ENCODE data around the gene MBD5.

The MBD5 gene

DNA sequence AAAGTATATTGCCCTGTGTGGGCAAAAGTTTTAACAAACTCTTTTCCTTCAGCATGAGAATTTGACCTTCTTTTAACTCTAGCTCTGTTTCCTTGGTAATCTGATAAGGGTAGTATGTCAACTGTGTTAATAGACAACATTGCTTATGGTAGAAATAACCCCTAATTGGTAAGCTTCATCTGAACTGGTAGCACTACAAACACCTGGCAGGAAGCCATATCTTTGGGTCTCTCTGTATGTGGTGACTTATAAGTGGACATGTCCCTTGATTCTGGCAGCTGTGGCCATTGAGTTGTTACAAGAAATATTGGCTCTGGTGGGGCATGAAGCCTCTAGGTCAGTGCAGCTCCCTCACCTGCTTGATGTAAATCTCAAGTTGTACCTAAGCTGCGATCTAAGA, 46.9 kb downstream of the MBD5 start:
- Histone ChIP-seq H3K27me3 (ENCODE audit: control insufficient read depth, insufficient read depth, low read length) (no peaks in the 10 kb centered on the region), H3K9me3 (ENCODE audit: control insufficient read depth, low read length) (no peaks in the 10 kb centered on the region), H3K9ac (ENCODE audit: low read length) (no peak overlapping the region), H3K36me3 (ENCODE audit: control insufficient read depth, insufficient read depth, low read length) (no peaks in the 10 kb centered on the region), H3K4me3 (ENCODE audit: low read length) (no peak overlapping the region), H3K4me1 (ENCODE audit: control insufficient read depth, insufficient read depth, low read length) (no peaks in the 10 kb centered on the region)

DNA sequence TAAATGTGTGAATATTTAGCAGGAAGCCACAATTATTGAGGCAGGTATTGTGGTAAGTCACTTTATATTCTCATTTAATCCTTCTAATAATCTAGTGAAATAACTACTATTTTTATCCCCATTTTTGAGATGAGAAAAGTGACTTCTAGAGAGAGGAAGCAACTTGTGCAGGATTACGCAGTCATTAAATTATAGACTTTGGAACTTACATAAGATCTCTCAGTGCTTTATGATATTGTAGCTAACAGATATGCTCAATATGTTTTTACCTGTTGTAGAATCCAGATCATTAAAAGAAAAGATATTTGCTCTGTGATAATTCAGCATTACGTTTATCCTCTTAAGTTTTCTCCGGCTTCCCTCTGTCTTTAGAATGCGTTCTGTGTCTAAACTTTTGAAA, 50.5 kb downstream of the MBD5 start:
- no peaks in the 10 kb centered on the region for H3K9me3 ChIP-seq (ENCODE audit: control insufficient read depth, low read length)
- H3K4me1 ChIP-seq (ENCODE audit: control insufficient read depth, insufficient read depth, low read length): no peaks in the 10 kb centered on the region
- H3K27me3 ChIP-seq (ENCODE audit: control insufficient read depth, insufficient read depth, low read length): no peaks in the 10 kb centered on the region
- no peaks in the 10 kb centered on the region for H3K36me3 ChIP-seq (ENCODE audit: control insufficient read depth, insufficient read depth, low read length)
- no peak overlapping the region for H3K4me3 ChIP-seq (ENCODE audit: low read length)
- H3K9ac ChIP-seq (ENCODE audit: low read length): no peak overlapping the region

DNA sequence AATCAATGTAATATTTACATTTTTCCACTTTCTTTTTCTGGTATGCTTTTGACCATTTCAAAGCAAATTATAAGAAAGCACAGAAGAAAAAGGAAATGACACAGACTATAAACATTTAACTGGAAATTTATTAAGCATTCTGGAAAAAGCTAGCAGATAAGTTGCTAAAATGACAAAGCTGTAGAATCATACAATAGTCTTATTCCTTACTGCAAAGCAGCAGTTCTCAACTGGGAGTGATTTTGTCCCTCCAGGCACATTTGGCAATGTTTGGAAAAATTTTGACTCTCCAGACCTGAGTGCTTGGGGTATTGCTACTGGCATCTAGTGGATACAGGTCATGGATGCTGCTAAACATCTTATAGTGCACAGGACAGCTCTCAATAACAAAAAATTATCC, 75.1 kb downstream of the MBD5 start:
- H3K4me3 ChIP-seq (ENCODE audit: low read length): no peak overlapping the region
- no peaks in the 10 kb centered on the region for H3K4me1 ChIP-seq (ENCODE audit: control insufficient read depth, insufficient read depth, low read length)
- H3K9me3 ChIP-seq (ENCODE audit: control insufficient read depth, low read length): no peaks in the 10 kb centered on the region
- no peaks in the 10 kb centered on the region for H3K27me3 ChIP-seq (ENCODE audit: control insufficient read depth, insufficient read depth, low read length)
- H3K9ac ChIP-seq (ENCODE audit: low read length): no peak overlapping the region
- H3K36me3 ChIP-seq (ENCODE audit: control insufficient read depth, insufficient read depth, low read length): no peaks in the 10 kb centered on the region

DNA sequence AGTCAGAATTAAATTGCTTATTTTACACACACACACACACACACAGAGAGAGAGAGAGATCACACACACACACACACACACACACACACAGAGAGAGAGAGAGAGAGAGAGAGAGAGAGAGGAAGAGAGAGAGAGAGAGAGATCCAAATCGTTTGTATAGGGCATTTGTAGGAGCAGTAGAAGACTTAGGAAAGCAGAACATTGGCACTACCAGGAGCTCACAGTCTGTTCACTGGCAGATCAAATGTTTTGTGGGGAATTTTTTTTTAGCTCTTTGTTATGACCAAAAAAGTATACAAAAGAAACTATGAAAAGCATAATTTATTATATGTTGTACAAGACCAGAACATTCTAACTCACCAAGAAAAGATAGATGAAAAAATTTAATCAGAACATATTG, 81.8 kb downstream of the MBD5 start:
- no peaks in the 10 kb centered on the region for H3K4me1 ChIP-seq (ENCODE audit: control insufficient read depth, insufficient read depth, low read length)
- no peaks in the 10 kb centered on the region for H3K27me3 ChIP-seq (ENCODE audit: control insufficient read depth, insufficient read depth, low read length)
- H3K9me3 ChIP-seq (ENCODE audit: control insufficient read depth, low read length): no peaks in the 10 kb centered on the region
- no peak overlapping the region for H3K4me3 ChIP-seq (ENCODE audit: low read length)
- no peaks in the 10 kb centered on the region for H3K36me3 ChIP-seq (ENCODE audit: control insufficient read depth, insufficient read depth, low read length)
- H3K9ac ChIP-seq (ENCODE audit: low read length): no peak overlapping the region

DNA sequence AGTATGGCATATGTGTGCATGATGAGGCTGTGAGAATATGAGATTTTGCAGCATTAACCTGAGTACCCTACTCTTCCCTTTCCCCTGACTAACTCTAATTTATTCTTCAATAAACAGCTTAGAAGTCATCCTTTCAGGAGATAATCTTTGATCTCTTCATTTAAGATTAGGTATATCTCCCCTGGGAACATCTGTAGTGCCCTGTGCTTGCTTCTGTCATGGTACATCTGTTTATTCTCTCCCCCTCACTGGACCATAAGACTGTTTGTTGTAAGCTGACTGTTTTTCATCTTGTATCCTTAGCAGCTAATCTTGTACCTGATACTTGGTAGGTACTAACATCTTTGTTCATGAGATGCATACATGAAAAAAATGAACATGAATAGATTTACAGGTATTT, 83.1 kb downstream of the MBD5 start:
- Histone ChIP-seq H3K9ac (ENCODE audit: low read length) (no peak overlapping the region), H3K4me1 (ENCODE audit: control insufficient read depth, insufficient read depth, low read length) (no peaks in the 10 kb centered on the region), H3K9me3 (ENCODE audit: control insufficient read depth, low read length) (no peaks in the 10 kb centered on the region), H3K36me3 (ENCODE audit: control insufficient read depth, insufficient read depth, low read length) (no peaks in the 10 kb centered on the region), H3K4me3 (ENCODE audit: low read length) (no peak overlapping the region), H3K27me3 (ENCODE audit: control insufficient read depth, insufficient read depth, low read length) (no peaks in the 10 kb centered on the region)

DNA sequence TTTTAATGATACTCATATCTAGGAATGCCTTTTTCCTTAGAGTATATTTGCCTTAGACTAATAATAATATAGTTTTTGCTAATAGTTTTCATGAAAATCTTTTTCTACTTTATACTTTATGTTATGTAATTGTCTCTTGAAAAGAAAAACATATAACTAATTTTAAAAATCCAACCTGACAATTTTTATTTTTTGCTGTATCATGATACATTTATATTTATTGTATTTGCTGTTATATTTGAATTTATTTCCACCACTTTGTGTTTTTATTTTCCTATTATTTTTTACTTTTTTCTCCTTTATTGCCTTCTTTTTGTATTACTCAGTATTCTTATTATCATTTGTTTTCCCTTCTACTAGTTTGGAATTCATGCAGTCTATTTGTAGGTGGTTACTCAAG, 85.4 kb downstream of the MBD5 start:
- Histone ChIP-seq H3K36me3 (ENCODE audit: control insufficient read depth, insufficient read depth, low read length) (no peaks in the 10 kb centered on the region), H3K4me3 (ENCODE audit: low read length) (no peak overlapping the region), H3K9ac (ENCODE audit: low read length) (no peak overlapping the region), H3K27me3 (ENCODE audit: control insufficient read depth, insufficient read depth, low read length) (no peaks in the 10 kb centered on the region), H3K9me3 (ENCODE audit: control insufficient read depth, low read length) (no peaks in the 10 kb centered on the region), H3K4me1 (ENCODE audit: control insufficient read depth, insufficient read depth, low read length) (no peaks in the 10 kb centered on the region)

DNA sequence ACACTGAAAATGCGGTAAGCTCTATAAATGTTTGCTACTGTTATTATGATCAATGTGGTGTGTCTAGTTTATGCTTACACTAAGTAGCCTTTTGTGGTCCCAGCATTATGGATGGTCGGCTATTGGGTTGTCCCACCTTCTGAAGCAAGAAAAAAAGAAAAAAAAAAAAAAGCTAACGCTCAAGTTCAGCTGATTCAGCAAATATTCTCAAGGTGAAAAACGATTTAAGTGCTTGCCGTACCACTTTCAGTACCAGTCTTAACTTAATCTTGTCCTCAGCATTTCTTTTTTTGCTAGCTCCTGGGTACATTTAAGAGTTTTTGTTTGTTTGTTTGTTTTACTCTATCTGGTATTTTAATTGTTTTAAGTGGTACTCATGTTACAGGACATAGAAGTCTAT, 87.5 kb downstream of the MBD5 start:
- Histone ChIP-seq H3K4me1 (ENCODE audit: control insufficient read depth, insufficient read depth, low read length) (no peaks in the 10 kb centered on the region), H3K36me3 (ENCODE audit: control insufficient read depth, insufficient read depth, low read length) (no peaks in the 10 kb centered on the region), H3K9ac (ENCODE audit: low read length) (no peak overlapping the region), H3K9me3 (ENCODE audit: control insufficient read depth, low read length) (no peaks in the 10 kb centered on the region), H3K4me3 (ENCODE audit: low read length) (no peak overlapping the region), H3K27me3 (ENCODE audit: control insufficient read depth, insufficient read depth, low read length) (no peaks in the 10 kb centered on the region)

DNA sequence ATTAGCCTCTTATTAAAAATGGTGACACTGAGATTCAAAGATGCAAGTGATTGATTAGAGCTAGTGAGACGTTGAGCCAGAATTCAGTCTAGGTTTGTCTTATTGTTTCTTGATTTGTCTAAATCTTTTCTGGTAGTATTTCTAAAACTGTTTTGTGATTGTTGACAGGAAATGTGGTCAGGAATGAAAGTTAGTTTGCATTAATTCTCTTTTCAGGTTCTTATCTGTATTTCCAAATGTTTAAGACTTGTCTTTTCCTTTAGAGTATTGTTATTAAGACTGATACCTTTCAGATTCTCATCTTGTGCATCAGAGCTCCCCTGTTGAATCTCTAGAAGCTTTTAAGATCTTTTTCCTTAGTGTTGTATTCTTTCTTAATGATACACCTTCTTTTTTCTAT, 89.3 kb downstream of the MBD5 start:
- no peaks in the 10 kb centered on the region for H3K9me3 ChIP-seq (ENCODE audit: control insufficient read depth, low read length)
- H3K4me3 ChIP-seq (ENCODE audit: low read length): no peak overlapping the region
- H3K36me3 ChIP-seq (ENCODE audit: control insufficient read depth, insufficient read depth, low read length): no peaks in the 10 kb centered on the region
- H3K4me1 ChIP-seq (ENCODE audit: control insufficient read depth, insufficient read depth, low read length): no peaks in the 10 kb centered on the region
- no peaks in the 10 kb centered on the region for H3K27me3 ChIP-seq (ENCODE audit: control insufficient read depth, insufficient read depth, low read length)
- H3K9ac ChIP-seq (ENCODE audit: low read length): no peak overlapping the region

DNA sequence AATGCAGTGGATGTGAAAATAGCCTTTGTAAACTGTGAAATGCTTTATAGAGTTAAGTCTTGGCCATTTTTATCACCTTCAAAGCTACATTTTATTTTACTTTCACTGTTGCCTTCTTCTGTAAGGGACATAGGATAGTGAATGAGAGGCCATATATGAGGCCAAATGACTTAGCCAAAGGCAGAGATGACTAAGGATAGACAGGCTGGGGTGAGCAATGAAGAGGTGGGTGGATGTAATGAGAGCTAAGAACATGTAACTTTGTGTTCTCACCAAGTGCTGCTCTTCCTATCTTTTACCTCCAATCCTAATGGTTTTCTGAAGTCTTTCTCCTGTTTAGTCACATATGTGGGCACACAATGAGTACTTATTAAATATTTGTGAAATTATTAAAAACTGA, 101.9 kb downstream of the MBD5 start:
- no peak overlapping the region for H3K4me3 ChIP-seq (ENCODE audit: low read length)
- no peak overlapping the region for H3K9ac ChIP-seq (ENCODE audit: low read length)
- H3K9me3 ChIP-seq (ENCODE audit: control insufficient read depth, low read length): no peaks in the 10 kb centered on the region
- no peaks in the 10 kb centered on the region for H3K27me3 ChIP-seq (ENCODE audit: control insufficient read depth, insufficient read depth, low read length)
- no peaks in the 10 kb centered on the region for H3K4me1 ChIP-seq (ENCODE audit: control insufficient read depth, insufficient read depth, low read length)
- no peaks in the 10 kb centered on the region for H3K36me3 ChIP-seq (ENCODE audit: control insufficient read depth, insufficient read depth, low read length)

DNA sequence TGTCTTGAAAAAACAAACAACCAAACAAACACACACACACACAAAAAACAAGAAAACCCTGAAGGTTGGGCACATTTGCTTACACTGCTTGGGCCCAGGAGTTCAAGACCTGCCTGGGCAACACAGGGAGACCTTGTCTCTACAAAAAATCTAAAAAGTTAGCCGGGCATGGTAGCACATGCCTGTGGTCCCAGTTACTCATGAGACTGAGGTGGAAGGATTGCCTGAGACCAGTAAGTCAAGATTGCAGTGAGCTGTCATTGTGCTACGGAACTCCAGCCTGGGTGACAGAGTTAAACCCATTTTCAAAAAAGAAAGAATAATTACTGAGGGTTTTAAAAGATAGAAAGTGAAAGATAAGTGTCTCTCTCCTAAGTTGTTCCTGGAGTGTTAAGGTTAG, 103.4 kb downstream of the MBD5 start:
- Histone ChIP-seq H3K9ac (ENCODE audit: low read length) (no peak overlapping the region), H3K27me3 (ENCODE audit: control insufficient read depth, insufficient read depth, low read length) (no peaks in the 10 kb centered on the region), H3K4me3 (ENCODE audit: low read length) (no peak overlapping the region)

DNA sequence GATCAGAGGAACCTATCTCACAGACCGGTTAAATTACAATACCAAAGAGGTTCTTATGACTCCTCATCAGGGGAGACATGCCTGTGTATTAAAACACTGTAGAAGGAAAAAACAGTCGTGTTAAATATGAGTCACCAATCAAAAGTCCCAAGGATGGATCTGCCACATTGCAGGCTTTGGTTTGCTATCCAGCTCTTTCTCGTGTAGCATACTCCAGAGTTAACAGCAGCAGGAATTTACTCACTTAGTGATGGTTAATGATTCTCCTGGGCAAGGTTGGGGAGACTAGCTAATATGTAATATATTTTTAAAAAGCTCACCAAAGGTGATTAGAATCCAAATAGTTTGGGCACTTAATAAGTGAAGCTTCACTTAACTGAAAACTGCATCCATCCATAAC, 109.7 kb downstream of the MBD5 start:
- no peaks in the 10 kb centered on the region for H3K36me3 ChIP-seq (ENCODE audit: control insufficient read depth, insufficient read depth, low read length)

More for the DNA sequence above, 103.4 kb downstream of the MBD5 start:
- Histone ChIP-seq H3K4me1 (ENCODE audit: control insufficient read depth, insufficient read depth, low read length) (no peaks in the 10 kb centered on the region), H3K9me3 (ENCODE audit: control insufficient read depth, low read length) (no peaks in the 10 kb centered on the region), H3K36me3 (ENCODE audit: control insufficient read depth, insufficient read depth, low read length) (no peaks in the 10 kb centered on the region)

DNA sequence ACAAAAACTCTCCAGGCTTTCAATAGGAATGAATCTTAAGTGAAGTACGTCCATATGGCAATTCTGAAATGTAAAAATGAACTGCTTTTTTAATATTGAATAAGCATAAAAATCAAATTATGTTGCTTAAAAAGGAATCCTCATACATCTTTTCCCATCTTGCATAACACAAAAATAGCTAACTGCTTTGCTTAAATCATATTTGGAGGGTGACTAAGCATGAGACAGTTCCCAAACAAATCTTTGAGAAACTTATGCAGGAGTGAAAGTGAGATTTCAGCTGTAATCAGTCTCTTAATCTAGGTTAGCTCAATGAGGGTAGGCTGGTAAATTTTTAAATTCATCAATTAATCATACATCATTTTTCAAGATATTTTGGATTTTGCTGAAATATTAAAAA, 111.5 kb downstream of the MBD5 start:
- H3K4me1 ChIP-seq (ENCODE audit: control insufficient read depth, insufficient read depth, low read length): no peaks in the 10 kb centered on the region
- H3K9ac ChIP-seq (ENCODE audit: low read length): no peak overlapping the region
- H3K9me3 ChIP-seq (ENCODE audit: control insufficient read depth, low read length): no peaks in the 10 kb centered on the region
- H3K36me3 ChIP-seq (ENCODE audit: control insufficient read depth, insufficient read depth, low read length): no peaks in the 10 kb centered on the region
- no peaks in the 10 kb centered on the region for H3K27me3 ChIP-seq (ENCODE audit: control insufficient read depth, insufficient read depth, low read length)
- H3K4me3 ChIP-seq (ENCODE audit: low read length): no peak overlapping the region

More for the DNA sequence above, 109.7 kb downstream of the MBD5 start:
- H3K9ac ChIP-seq (ENCODE audit: low read length): no peak overlapping the region
- H3K4me1 ChIP-seq (ENCODE audit: control insufficient read depth, insufficient read depth, low read length): no peaks in the 10 kb centered on the region
- H3K4me3 ChIP-seq (ENCODE audit: low read length): no peak overlapping the region
- no peaks in the 10 kb centered on the region for H3K9me3 ChIP-seq (ENCODE audit: control insufficient read depth, low read length)
- no peaks in the 10 kb centered on the region for H3K27me3 ChIP-seq (ENCODE audit: control insufficient read depth, insufficient read depth, low read length)

DNA sequence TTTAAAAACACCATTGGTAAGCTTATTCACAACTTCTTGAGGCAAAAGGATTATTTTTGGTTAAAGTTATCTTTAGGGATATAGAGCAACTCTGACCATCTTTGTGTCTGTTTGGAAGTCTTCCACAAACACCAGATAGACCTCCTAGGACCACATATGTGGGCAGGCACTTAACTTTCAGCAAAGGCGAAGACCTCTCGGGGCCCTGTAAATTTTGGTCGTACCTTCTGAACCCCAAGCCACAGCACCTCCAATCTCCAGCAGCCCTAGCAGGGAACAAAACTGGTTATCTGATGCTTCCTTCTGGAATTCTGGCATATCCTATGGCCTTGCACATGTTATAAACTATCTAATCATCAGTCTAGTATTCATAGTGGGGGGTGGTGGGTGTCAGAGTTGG, 114.8 kb downstream of the MBD5 start:
- Histone ChIP-seq H3K4me1 (ENCODE audit: control insufficient read depth, insufficient read depth, low read length) (no peaks in the 10 kb centered on the region), H3K36me3 (ENCODE audit: control insufficient read depth, insufficient read depth, low read length) (no peaks in the 10 kb centered on the region), H3K9me3 (ENCODE audit: control insufficient read depth, low read length) (no peaks in the 10 kb centered on the region), H3K9ac (ENCODE audit: low read length) (no peak overlapping the region), H3K4me3 (ENCODE audit: low read length) (no peak overlapping the region), H3K27me3 (ENCODE audit: control insufficient read depth, insufficient read depth, low read length) (no peaks in the 10 kb centered on the region)
